GM23248 (cell line): ENCODE data around the gene OR2V1. TPM values are rescaled to one million over a fixed set of nuclear protein-coding genes. Genes with fewer than 3 reads are reported as not detected.
A peak's percentile ranks its signal among the peaks of the same experiment; 100 is the strongest.

Source experiments
- DNase-seq: peaks from one replicate; pipeline ENCODE4 v3.0.0-alpha.2; 2015
- H2AFZ ChIP-seq: fragments of 200-600 bp; sonication (generic); 2 replicates; pipeline ENCODE4 v1.6.1; 2016; ENCODE audit warnings: antibody characterized with exemption
- H3F3A ChIP-seq: fragments of 200-600 bp; sonication (generic); 2 replicates; pipeline ENCODE4 v1.6.1; 2016; ENCODE audit warnings: mild to moderate bottlenecking, antibody characterized with exemption, mixed run types; ENCODE audit not compliant: insufficient read depth
- H3K27ac ChIP-seq: fragments of 200-600 bp; sonication (generic); 2 replicates; pipeline ENCODE4 v1.5.1; 2016; ENCODE audit warnings: mild to moderate bottlenecking
- H3K27me3 ChIP-seq: fragments of 200-600 bp; sonication (generic); replicated peaks from 2 replicates; pipeline ENCODE4 v1.6.1; 2016; ENCODE audit warnings: mild to moderate bottlenecking; ENCODE audit not compliant: insufficient read depth
- H3K36me3 ChIP-seq: fragments of 200-600 bp; sonication (generic); 2 replicates; pipeline ENCODE4 v1.6.1; 2016; ENCODE audit warnings: low read depth, mild to moderate bottlenecking
- H3K4me1 ChIP-seq: fragments of 200-600 bp; sonication (generic); 2 replicates; pipeline ENCODE4 v1.6.1; 2016; ENCODE audit warnings: mild to moderate bottlenecking; ENCODE audit not compliant: insufficient read depth
- H3K4me2 ChIP-seq: fragments of 200-600 bp; sonication (generic); one replicate; pipeline ENCODE4 v1.6.1; 2016; ENCODE audit warnings: mild to moderate bottlenecking; ENCODE audit not compliant: unreplicated experiment
- H3K4me3 ChIP-seq: fragments of 200-600 bp; sonication (generic); 2 replicates; pipeline ENCODE4 v1.5.1; 2016; ENCODE audit warnings: mild to moderate bottlenecking
- H3K79me2 ChIP-seq: fragments of 200-600 bp; sonication (generic); 2 replicates; pipeline ENCODE4 v1.6.1; 2016; ENCODE audit warnings: mild to moderate bottlenecking; ENCODE audit not compliant: insufficient read depth
- H3K9ac ChIP-seq: fragments of 200-600 bp; sonication (generic); 2 replicates; pipeline ENCODE4 v1.6.1; 2016; ENCODE audit warnings: mild to moderate bottlenecking
- H3K9me2 ChIP-seq: fragments of 200-600 bp; sonication (generic); 2 replicates; pipeline ENCODE4 v1.6.1; 2016; ENCODE audit warnings: mixed run types, mild to moderate bottlenecking, moderate library complexity; ENCODE audit not compliant: insufficient read depth
- H3K9me3 ChIP-seq: fragments of 200-600 bp; sonication (generic); one replicate; pipeline ENCODE4 v1.6.1; 2017; ENCODE audit warnings: low read depth
- H4K20me1 ChIP-seq: fragments of 200-600 bp; sonication (generic); 2 replicates; pipeline ENCODE4 v1.6.0; 2016; ENCODE audit not compliant: insufficient read depth
- EZH2 ChIP-seq: fragments of 200-600 bp; sonication (generic); IDR thresholded peaks from 2 replicates; pipeline ENCODE4 v1.6.1; 2018; ENCODE audit warnings: antibody characterized with exemption, mild to moderate bottlenecking; ENCODE audit not compliant: insufficient read depth, poor library complexity, severe bottlenecking
- EZH2phosphoT487 ChIP-seq: fragments of 200-600 bp; sonication (generic); IDR thresholded peaks from 2 replicates; pipeline ENCODE4 v1.6.1; 2018; ENCODE audit warnings: antibody characterized with exemption, moderate library complexity, mild to moderate bottlenecking, low read depth; ENCODE audit not compliant: insufficient read depth
- WGBS, 2 experiments: methylation state at CpG; one replicate each; pipeline ENCODE4 v1.1.6; 2015 to 2017; ENCODE audit warnings: low lambda C conversion rate in 2 of 2, low coverage in 1 of 2; ENCODE audit errors: missing lambda C conversion rate in 2 of 2; 5-methylcytosine and 5-hydroxymethylcytosine counted together
- in situ Hi-C: fragments of 300-500 bp; cut with MboI; formaldehyde crosslinking; loops from 2 replicates; pipeline ENCODE4 v1.15.0; 2020
- polyA plus RNA-seq: library from polyadenylated mRNA; unstranded; fragments of >200 nt; fragmentation: Nextera tagmentation; extraction: Ambion mirVana; gene quantifications from 2 replicates; pipeline ENCODE4 v1.2.1, GENCODE V29; 2016
- total RNA-seq: library from RNA; depleted of rRNA; stranded (reverse); fragments of >200 nt; shearing (Covaris generic); gene quantifications from 2 replicates; pipeline ENCODE4 v1.2.3, GENCODE V29; 2014

The OR2V1 gene
- total and polyA plus RNA-seq, 2 experiments from 2014 or later: not detected

DNA sequence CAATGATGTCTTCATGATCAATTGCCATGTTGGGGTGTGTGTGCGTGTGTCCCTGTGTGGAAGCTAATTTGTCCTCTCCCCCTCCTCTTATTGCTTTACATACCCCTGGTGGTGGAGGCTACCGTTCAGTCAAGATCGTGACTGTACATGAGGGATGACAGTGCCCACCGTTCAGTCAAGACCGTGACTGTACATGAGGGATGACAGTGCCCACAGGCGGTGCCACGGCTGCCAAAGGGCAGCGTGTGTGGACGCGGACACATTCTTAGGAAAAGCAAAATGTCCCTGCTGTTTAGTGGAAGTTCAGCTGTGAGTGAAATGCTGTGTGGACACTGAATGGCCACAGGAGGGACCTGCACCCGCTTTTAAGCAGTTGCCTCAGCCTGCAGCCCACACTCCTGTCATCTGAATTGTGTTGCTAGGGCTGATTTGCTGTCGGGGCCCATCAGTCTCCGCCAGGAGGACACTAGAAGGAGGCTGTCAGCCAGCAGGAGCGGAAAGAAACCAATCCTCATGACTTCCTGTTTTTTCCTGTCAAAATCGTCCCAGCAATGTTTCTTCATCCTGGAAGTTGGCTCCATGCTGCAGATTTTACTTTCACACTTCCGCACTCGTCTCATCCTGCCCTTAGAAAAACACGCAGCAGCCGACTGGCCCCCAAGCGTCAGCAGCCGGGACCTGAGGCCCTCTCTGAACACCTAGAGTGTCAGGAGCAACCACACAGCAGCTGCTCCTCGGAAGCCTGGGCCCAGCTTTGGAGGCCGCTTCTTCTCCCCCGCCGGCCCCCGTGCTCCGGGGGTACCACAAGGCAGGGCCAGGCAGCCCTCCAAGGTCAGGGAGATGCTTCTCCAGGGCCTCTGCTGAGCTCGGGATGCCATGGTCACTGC, 9.1 kb downstream of the OR2V1 start:
- no peak overlapping the region for H3K4me2 ChIP-seq
- no peak for DNase-seq

DNA sequence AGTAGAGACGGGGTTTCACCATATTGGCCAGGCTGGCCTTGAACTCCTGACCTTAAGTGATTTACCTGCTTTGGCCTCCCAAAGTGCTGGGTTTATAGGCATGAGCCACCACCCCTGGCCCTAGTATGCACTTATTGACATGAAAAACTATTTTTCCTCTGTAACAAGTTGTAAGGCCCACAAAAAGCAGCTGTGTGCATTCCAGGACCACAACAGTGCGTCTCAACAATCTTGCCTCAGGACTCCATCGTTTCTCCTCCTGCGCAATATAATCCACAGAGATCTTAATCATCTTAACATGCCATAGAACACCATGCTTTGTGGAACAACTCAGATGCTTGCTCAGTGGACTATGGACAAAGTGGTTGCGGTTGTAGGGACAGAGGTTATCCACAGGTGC, 10.2 kb downstream of the OR2V1 start:
- no peak overlapping the region for H3K4me3 ChIP-seq
- H3F3A ChIP-seq: peaks cover 13% of the 10 kb centered on the region
- in situ Hi-C loops: no loop called here
- DNase-seq: peak; percentile 33
- H2AFZ ChIP-seq: no peak overlapping the region
- H3K4me1 ChIP-seq: peaks cover 15% of the 10 kb centered on the region
- no peaks in the 10 kb centered on the region for H3K9me2 ChIP-seq
- H3K79me2 ChIP-seq: no peaks in the 10 kb centered on the region
- peak overlapping the region; percentile 32 for H3K4me2 ChIP-seq
- no peaks in the 10 kb centered on the region for H3K27me3 ChIP-seq
- peak overlapping the region; percentile 28 for H3K27ac ChIP-seq
- TF ChIP-seq EZH2 (no peak), EZH2phosphoT487 (no peak)
- H3K9me3 ChIP-seq: no peaks in the 10 kb centered on the region
- no peak overlapping the region for H3K9ac ChIP-seq
- no peaks in the 10 kb centered on the region for H4K20me1 ChIP-seq
- WGBS, 2 experiments: 66 to 67% methylated on average over 5 of the region's 5 CpGs
- no peaks in the 10 kb centered on the region for H3K36me3 ChIP-seq

More for the DNA sequence above, 9.1 kb downstream of the OR2V1 start:
- no peak overlapping the region for H3K27ac ChIP-seq
- 67 to 69% methylated on average over 27 to 28 of the region's 28 CpGs for WGBS, 2 experiments
- TF ChIP-seq EZH2 (no peak), EZH2phosphoT487 (no peak)
- H3F3A ChIP-seq: peaks cover 8% of the 10 kb centered on the region; the same call in 1 of the 2 replicates
- peaks cover 15% of the 10 kb centered on the region for H3K4me1 ChIP-seq
- H3K36me3 ChIP-seq: no peaks in the 10 kb centered on the region
- H3K79me2 ChIP-seq: no peaks in the 10 kb centered on the region
- H4K20me1 ChIP-seq: no peaks in the 10 kb centered on the region
- in situ Hi-C loops: no loop called here
- peak overlapping the region; percentile 51 for H2AFZ ChIP-seq
- no peaks in the 10 kb centered on the region for H3K9me2 ChIP-seq
- no peaks in the 10 kb centered on the region for H3K27me3 ChIP-seq
- H3K9me3 ChIP-seq: no peaks in the 10 kb centered on the region
- H3K4me3 ChIP-seq: no peak overlapping the region
- H3K9ac ChIP-seq: no peak overlapping the region

DNA sequence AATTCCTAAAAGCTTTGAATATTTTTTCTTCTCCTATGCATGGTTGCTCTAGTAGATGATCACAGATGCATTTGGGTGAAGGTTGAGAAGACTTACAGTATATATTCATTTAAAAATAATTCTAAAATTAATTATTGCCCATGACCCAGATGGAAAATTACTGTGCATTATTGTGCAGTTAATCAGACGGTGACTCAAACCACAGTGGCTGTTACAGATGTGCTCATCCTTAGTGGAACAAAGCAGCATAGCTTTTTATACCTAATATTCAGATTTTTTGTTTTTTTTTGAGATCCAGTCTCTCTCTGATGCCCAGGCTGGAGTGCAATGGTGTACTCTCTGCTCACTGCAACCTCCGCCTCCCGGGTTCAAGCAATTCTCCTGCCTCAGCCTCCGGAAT, 10.7 kb downstream of the OR2V1 start:
- no peak overlapping the region for H2AFZ ChIP-seq
- TF ChIP-seq EZH2phosphoT487 (no peak), EZH2 (no peak)
- peak; percentile 85 for DNase-seq

DNA sequence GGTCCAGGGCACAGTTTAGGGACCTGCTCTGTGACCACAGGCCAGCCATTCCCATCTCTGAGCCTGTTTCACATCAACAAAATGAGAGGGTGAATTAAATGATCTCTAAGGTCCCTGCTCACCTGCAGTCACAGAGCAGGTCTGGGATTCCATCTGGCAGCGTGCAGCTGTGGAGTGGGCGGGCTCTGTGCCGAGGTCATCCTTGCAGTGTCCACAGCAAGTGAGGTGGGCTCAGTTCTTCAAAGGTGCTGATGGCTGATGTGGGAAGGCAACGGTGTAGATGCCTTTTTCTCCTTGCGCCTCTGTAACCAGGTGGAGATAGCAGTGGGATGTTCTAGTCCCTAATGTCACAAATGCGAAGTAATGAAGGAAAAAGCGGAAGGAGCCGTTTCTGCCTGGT, 11.9 kb downstream of the OR2V1 start:
- no peaks in the 10 kb centered on the region for H4K20me1 ChIP-seq
- TF ChIP-seq EZH2 (no peak), EZH2phosphoT487 (no peak)
- in situ Hi-C loops: no loop called here
- H3K4me2 ChIP-seq: no peak overlapping the region
- H3K36me3 ChIP-seq: no peaks in the 10 kb centered on the region
- H3K79me2 ChIP-seq: no peaks in the 10 kb centered on the region
- peaks cover 4% of the 10 kb centered on the region; the same call in 1 of the 2 replicates for H3K27me3 ChIP-seq
- peaks cover 18% of the 10 kb centered on the region for H3K4me1 ChIP-seq
- WGBS, 2 experiments: 84 to 90% methylated on average over 8 of the region's 8 CpGs
- no peaks in the 10 kb centered on the region for H3K9me3 ChIP-seq
- H3F3A ChIP-seq: peaks cover 29% of the 10 kb centered on the region
- no peak for DNase-seq
- no peak overlapping the region for H3K9ac ChIP-seq
- H2AFZ ChIP-seq: no peak overlapping the region
- H3K4me3 ChIP-seq: no peak overlapping the region
- H3K9me2 ChIP-seq: no peaks in the 10 kb centered on the region
- no peak overlapping the region for H3K27ac ChIP-seq

More for the DNA sequence above, 10.7 kb downstream of the OR2V1 start:
- H3K79me2 ChIP-seq: no peaks in the 10 kb centered on the region
- H3K36me3 ChIP-seq: no peaks in the 10 kb centered on the region
- H3K9me3 ChIP-seq: no peaks in the 10 kb centered on the region
- H3K9me2 ChIP-seq: no peaks in the 10 kb centered on the region
- in situ Hi-C loops: no loop called here
- H3K27me3 ChIP-seq: no peaks in the 10 kb centered on the region
- H3K4me2 ChIP-seq: peak overlapping the region; percentile 32
- peaks cover 18% of the 10 kb centered on the region for H3F3A ChIP-seq
- peak overlapping the region; percentile 28 for H3K27ac ChIP-seq
- H4K20me1 ChIP-seq: no peaks in the 10 kb centered on the region
- WGBS, 2 experiments: 30 to 38% methylated on average over 3 to 4 of the region's 4 CpGs
- no peak overlapping the region for H3K9ac ChIP-seq
- H3K4me3 ChIP-seq: no peak overlapping the region
- peaks cover 15% of the 10 kb centered on the region for H3K4me1 ChIP-seq
